ENCODE results near the gene SELENOK.
"Not testable (repeated sequence)": the region's sequence is repeated elsewhere in the genome, so short reads cannot be mapped to it uniquely, and the experiment has no call there.

The SELENOK gene

GRCh38 chr3:53938645-53939044 is 47.0 kb upstream of the SELENOK start:
- H3K27ac ChIP-seq = no peak overlapping the region
- H3K9me3 ChIP-seq (ENCODE audit: control insufficient read depth, low read length) = no peaks in the 10 kb centered on the region
- H3K36me3 ChIP-seq (ENCODE audit: control insufficient read depth, insufficient read depth, low read length) = no peaks in the 10 kb centered on the region
- peak overlapping the region; percentile 36 for H2AFZ ChIP-seq
- H3K4me3 ChIP-seq (ENCODE audit: low read depth, low read length) = no peak overlapping the region
- TF ChIP-seq CTCF (IDR thresholded peaks at IDR 0.05) = peak; percentile 80
- no peak overlapping the region for H3K9ac ChIP-seq
- no peaks in the 10 kb centered on the region for H3K27me3 ChIP-seq (ENCODE audit: control insufficient read depth, insufficient read depth, low read length)
- no peaks in the 10 kb centered on the region for H3K79me2 ChIP-seq
- H3K4me1 ChIP-seq = no peaks in the 10 kb centered on the region
- H3K4me2 ChIP-seq (ENCODE audit: low read length) = no peak overlapping the region

- no peaks in the 10 kb centered on the region for H3K36me3 ChIP-seq (ENCODE audit: control insufficient read depth, insufficient read depth, low read length)
- no peaks in the 10 kb centered on the region for H3K9me3 ChIP-seq (ENCODE audit: control insufficient read depth, low read length)
- no peak overlapping the region for H3K27ac ChIP-seq
- no peak overlapping the region for H2AFZ ChIP-seq
- H3K4me2 ChIP-seq (ENCODE audit: low read length) = no peak overlapping the region
- no peak overlapping the region for H3K4me3 ChIP-seq (ENCODE audit: low read depth, low read length)
- no peaks in the 10 kb centered on the region for H3K4me1 ChIP-seq
- H3K9ac ChIP-seq = no peak overlapping the region
- no peak for TF ChIP-seq CTCF (IDR thresholded peaks at IDR 0.05)
- H3K79me2 ChIP-seq = no peaks in the 10 kb centered on the region
- H3K27me3 ChIP-seq (ENCODE audit: control insufficient read depth, insufficient read depth, low read length) = no peaks in the 10 kb centered on the region
These were observed 44.7 kb upstream of the SELENOK start for GRCh38 chr3:53936347-53936746.

GRCh38 chr3:53935283-53935901 is 43.7 kb upstream of the SELENOK start:
- H3K4me3 ChIP-seq (ENCODE audit: low read depth, low read length) = no peak overlapping the region
- no peaks in the 10 kb centered on the region for H3K27me3 ChIP-seq (ENCODE audit: control insufficient read depth, insufficient read depth, low read length)
- no peaks in the 10 kb centered on the region for H3K4me1 ChIP-seq
- no peak overlapping the region for H3K27ac ChIP-seq
- H3K79me2 ChIP-seq = no peaks in the 10 kb centered on the region
- no peak overlapping the region for H2AFZ ChIP-seq
- no peaks in the 10 kb centered on the region for H3K9me3 ChIP-seq (ENCODE audit: control insufficient read depth, low read length)
- H3K9ac ChIP-seq = no peak overlapping the region
- no peak for TF ChIP-seq CTCF (IDR thresholded peaks at IDR 0.05)
- no peaks in the 10 kb centered on the region for H3K36me3 ChIP-seq (ENCODE audit: control insufficient read depth, insufficient read depth, low read length)
- H3K4me2 ChIP-seq (ENCODE audit: low read length) = no peak overlapping the region

- not testable (repeated sequence) for H3K27me3 ChIP-seq (ENCODE audit: control insufficient read depth, insufficient read depth, low read length); H3K36me3 ChIP-seq (ENCODE audit: control insufficient read depth, insufficient read depth, low read length); H3K9ac ChIP-seq; H3K9me3 ChIP-seq (ENCODE audit: control insufficient read depth, low read length); H3K4me3 ChIP-seq (ENCODE audit: low read depth, low read length); H3K4me1 ChIP-seq; H3K27ac ChIP-seq; H3K79me2 ChIP-seq; H3K4me2 ChIP-seq (ENCODE audit: low read length); H2AFZ ChIP-seq
These were observed 35.7 kb upstream of the SELENOK start for GRCh38 chr3:53927208-53927872.

GRCh38 chr3:53921296-53921695 is 29.6 kb upstream of the SELENOK start:
- H3K9me3 ChIP-seq (ENCODE audit: control insufficient read depth, low read length) = no peaks in the 10 kb centered on the region
- H3K36me3 ChIP-seq (ENCODE audit: control insufficient read depth, insufficient read depth, low read length) = no peaks in the 10 kb centered on the region
- H3K4me1 ChIP-seq = no peaks in the 10 kb centered on the region
- TF ChIP-seq CTCF (IDR thresholded peaks at IDR 0.05) = peak; percentile 29
- H3K4me2 ChIP-seq (ENCODE audit: low read length) = no peak overlapping the region
- H3K79me2 ChIP-seq = no peaks in the 10 kb centered on the region
- H2AFZ ChIP-seq = no peak overlapping the region
- H3K27ac ChIP-seq = no peak overlapping the region
- H3K4me3 ChIP-seq (ENCODE audit: low read depth, low read length) = no peak overlapping the region
- no peaks in the 10 kb centered on the region for H3K27me3 ChIP-seq (ENCODE audit: control insufficient read depth, insufficient read depth, low read length)
- no peak overlapping the region for H3K9ac ChIP-seq
